GM23248 (cell line): ENCODE data around the gene CREB3L2. TPM values are rescaled to one million over a fixed set of nuclear protein-coding genes. Genes with fewer than 3 reads are reported as not detected.
"Not testable (repeated sequence)": the region's sequence is repeated elsewhere in the genome, so short reads cannot be mapped to it uniquely, and the experiment has no call there.

ENCODE experiments used
- DNase-seq: peaks from one replicate; pipeline ENCODE4 v3.0.0-alpha.2; 2015
- H2AFZ ChIP-seq: fragments of 200-600 bp; sonication (generic); 2 replicates; pipeline ENCODE4 v1.6.1; 2016; ENCODE audit warnings: antibody characterized with exemption
- H3F3A ChIP-seq: fragments of 200-600 bp; sonication (generic); 2 replicates; pipeline ENCODE4 v1.6.1; 2016; ENCODE audit warnings: mild to moderate bottlenecking, antibody characterized with exemption, mixed run types; ENCODE audit not compliant: insufficient read depth
- H3K27ac ChIP-seq: fragments of 200-600 bp; sonication (generic); 2 replicates; pipeline ENCODE4 v1.5.1; 2016; ENCODE audit warnings: mild to moderate bottlenecking
- H3K27me3 ChIP-seq: fragments of 200-600 bp; sonication (generic); replicated peaks from 2 replicates; pipeline ENCODE4 v1.6.1; 2016; ENCODE audit warnings: mild to moderate bottlenecking; ENCODE audit not compliant: insufficient read depth
- H3K36me3 ChIP-seq: fragments of 200-600 bp; sonication (generic); 2 replicates; pipeline ENCODE4 v1.6.1; 2016; ENCODE audit warnings: low read depth, mild to moderate bottlenecking
- H3K4me1 ChIP-seq: fragments of 200-600 bp; sonication (generic); 2 replicates; pipeline ENCODE4 v1.6.1; 2016; ENCODE audit warnings: mild to moderate bottlenecking; ENCODE audit not compliant: insufficient read depth
- H3K4me2 ChIP-seq: fragments of 200-600 bp; sonication (generic); one replicate; pipeline ENCODE4 v1.6.1; 2016; ENCODE audit warnings: mild to moderate bottlenecking; ENCODE audit not compliant: unreplicated experiment
- H3K4me3 ChIP-seq: fragments of 200-600 bp; sonication (generic); 2 replicates; pipeline ENCODE4 v1.5.1; 2016; ENCODE audit warnings: mild to moderate bottlenecking
- H3K79me2 ChIP-seq: fragments of 200-600 bp; sonication (generic); 2 replicates; pipeline ENCODE4 v1.6.1; 2016; ENCODE audit warnings: mild to moderate bottlenecking; ENCODE audit not compliant: insufficient read depth
- H3K9ac ChIP-seq: fragments of 200-600 bp; sonication (generic); 2 replicates; pipeline ENCODE4 v1.6.1; 2016; ENCODE audit warnings: mild to moderate bottlenecking
- H3K9me2 ChIP-seq: fragments of 200-600 bp; sonication (generic); 2 replicates; pipeline ENCODE4 v1.6.1; 2016; ENCODE audit warnings: mixed run types, mild to moderate bottlenecking, moderate library complexity; ENCODE audit not compliant: insufficient read depth
- H3K9me3 ChIP-seq: fragments of 200-600 bp; sonication (generic); one replicate; pipeline ENCODE4 v1.6.1; 2017; ENCODE audit warnings: low read depth
- H4K20me1 ChIP-seq: fragments of 200-600 bp; sonication (generic); 2 replicates; pipeline ENCODE4 v1.6.0; 2016; ENCODE audit not compliant: insufficient read depth
- EZH2 ChIP-seq: fragments of 200-600 bp; sonication (generic); IDR thresholded peaks from 2 replicates; pipeline ENCODE4 v1.6.1; 2018; ENCODE audit warnings: antibody characterized with exemption, mild to moderate bottlenecking; ENCODE audit not compliant: insufficient read depth, poor library complexity, severe bottlenecking
- EZH2phosphoT487 ChIP-seq: fragments of 200-600 bp; sonication (generic); IDR thresholded peaks from 2 replicates; pipeline ENCODE4 v1.6.1; 2018; ENCODE audit warnings: antibody characterized with exemption, moderate library complexity, mild to moderate bottlenecking, low read depth; ENCODE audit not compliant: insufficient read depth
- WGBS, 2 experiments: methylation state at CpG; one replicate each; pipeline ENCODE4 v1.1.6; 2015 to 2017; ENCODE audit warnings: low lambda C conversion rate in 2 of 2, low coverage in 1 of 2; ENCODE audit errors: missing lambda C conversion rate in 2 of 2; 5-methylcytosine and 5-hydroxymethylcytosine counted together
- in situ Hi-C: fragments of 300-500 bp; cut with MboI; formaldehyde crosslinking; loops from 2 replicates; pipeline ENCODE4 v1.15.0; 2020
- polyA plus RNA-seq: library from polyadenylated mRNA; unstranded; fragments of >200 nt; fragmentation: Nextera tagmentation; extraction: Ambion mirVana; gene quantifications from 2 replicates; pipeline ENCODE4 v1.2.1, GENCODE V29; 2016
- total RNA-seq: library from RNA; depleted of rRNA; stranded (reverse); fragments of >200 nt; shearing (Covaris generic); gene quantifications from 2 replicates; pipeline ENCODE4 v1.2.3, GENCODE V29; 2014

The CREB3L2 gene
- total and polyA plus RNA-seq, 2 experiments from 2014 or later: 43.7 to 53.7 TPM

GRCh38 chr7:137928626-137929025 is 73.3 kb downstream of the CREB3L2 start:
- H3K27me3 ChIP-seq: no peaks in the 10 kb centered on the region
- TF ChIP-seq EZH2phosphoT487 (no peak), EZH2 (no peak)
- no peaks in the 10 kb centered on the region for H4K20me1 ChIP-seq
- H3K9me3 ChIP-seq: no peaks in the 10 kb centered on the region
- H3F3A ChIP-seq: peaks cover 63% of the 10 kb centered on the region
- no peak overlapping the region for H3K4me2 ChIP-seq
- in situ Hi-C loops: no loop called here
- 96 to 97% methylated on average over 5 of the region's 5 CpGs for WGBS, 2 experiments
- no peak overlapping the region for H3K9ac ChIP-seq
- DNase-seq: no peak
- H3K27ac ChIP-seq: peak overlapping the region; percentile 31
- no peak overlapping the region for H2AFZ ChIP-seq
- H3K4me3 ChIP-seq: no peak overlapping the region
- no peaks in the 10 kb centered on the region for H3K9me2 ChIP-seq
- H3K4me1 ChIP-seq: peaks cover 66% of the 10 kb centered on the region
- H3K36me3 ChIP-seq: peaks cover 16% of the 10 kb centered on the region
- H3K79me2 ChIP-seq: peaks cover 94% of the 10 kb centered on the region

- H3K27me3 ChIP-seq: no peaks in the 10 kb centered on the region
- no peak for DNase-seq
- no peak overlapping the region for H2AFZ ChIP-seq
- no peaks in the 10 kb centered on the region for H3K9me3 ChIP-seq
- H3K4me1 ChIP-seq: peaks cover 64% of the 10 kb centered on the region
- TF ChIP-seq EZH2: no peak
- no peak overlapping the region for H3K9ac ChIP-seq
- peak overlapping the region; percentile 24; the same call in 1 of the 2 replicates for H3K27ac ChIP-seq
- H3K36me3 ChIP-seq: peaks cover 16% of the 10 kb centered on the region
- H3F3A ChIP-seq: peaks cover 62% of the 10 kb centered on the region
- H4K20me1 ChIP-seq: no peaks in the 10 kb centered on the region
- H3K79me2 ChIP-seq: peaks cover 93% of the 10 kb centered on the region
- no peak overlapping the region for H3K4me2 ChIP-seq
- no peaks in the 10 kb centered on the region for H3K9me2 ChIP-seq
- H3K4me3 ChIP-seq: no peak overlapping the region
- in situ Hi-C loops: no loop called here
These were observed 74.5 kb downstream of the CREB3L2 start for GRCh38 chr7:137927386-137927785.

GRCh38 chr7:137926206-137926605 is 75.7 kb downstream of the CREB3L2 start:
- H3K79me2 ChIP-seq: peaks cover 90% of the 10 kb centered on the region
- 96 to 98% methylated on average over 6 of the region's 6 CpGs for WGBS, 2 experiments

GRCh38 chr7:137925754-137926153 is 76.1 kb downstream of the CREB3L2 start:
- Histone ChIP-seq H3K27ac (peak overlapping the region; percentile 86), H3K9me2 (no peaks in the 10 kb centered on the region), H3K9ac (peak overlapping the region; percentile 57; the same call in 1 of the 2 replicates), H3K79me2 (peaks cover 90% of the 10 kb centered on the region), H3K36me3 (peaks cover 16% of the 10 kb centered on the region), H4K20me1 (no peaks in the 10 kb centered on the region), H2AFZ (no peak overlapping the region), H3K4me2 (no peak overlapping the region), H3K4me1 (peaks cover 62% of the 10 kb centered on the region), H3K27me3 (no peaks in the 10 kb centered on the region), H3K4me3 (no peak overlapping the region), H3F3A (peaks cover 60% of the 10 kb centered on the region), H3K9me3 (no peaks in the 10 kb centered on the region)
- DNase-seq: no peak
- in situ Hi-C loops: no loop called here
- 86 to 87% methylated on average over 4 of the region's 4 CpGs for WGBS, 2 experiments
- TF ChIP-seq EZH2phosphoT487: no peak
- no peak for TF ChIP-seq EZH2

More at GRCh38 chr7:137926206-137926605, 75.7 kb downstream of the CREB3L2 start:
- H3K27ac ChIP-seq, H3K9ac ChIP-seq, H2AFZ ChIP-seq, H3K9me3 ChIP-seq, in situ Hi-C loops, H3K9me2 ChIP-seq, H3K4me3 ChIP-seq, H4K20me1 ChIP-seq, H3K4me2 ChIP-seq, H3K27me3 ChIP-seq, DNase-seq: not testable (repeated sequence)
- peaks cover 60% of the 10 kb centered on the region for H3F3A ChIP-seq
- H3K4me1 ChIP-seq: peaks cover 62% of the 10 kb centered on the region
- H3K36me3 ChIP-seq: peaks cover 16% of the 10 kb centered on the region

- H3K4me3 ChIP-seq: no peak overlapping the region
- H3K9me3 ChIP-seq: no peaks in the 10 kb centered on the region
- H3K79me2 ChIP-seq: peaks cover 92% of the 10 kb centered on the region
- no peaks in the 10 kb centered on the region for H3K27me3 ChIP-seq
- in situ Hi-C loops: no loop called here
- H3K4me1 ChIP-seq: peaks cover 63% of the 10 kb centered on the region
- TF ChIP-seq EZH2: no peak
- no peak for TF ChIP-seq EZH2phosphoT487
- no peaks in the 10 kb centered on the region for H3K9me2 ChIP-seq
- H3K36me3 ChIP-seq: peaks cover 16% of the 10 kb centered on the region
- DNase-seq: peak; percentile 63
- H3K9ac ChIP-seq: peak overlapping the region; percentile 57
- no peaks in the 10 kb centered on the region for H4K20me1 ChIP-seq
- peaks cover 61% of the 10 kb centered on the region for H3F3A ChIP-seq
- H2AFZ ChIP-seq: no peak overlapping the region
- H3K27ac ChIP-seq: peak overlapping the region; percentile 86
- no peak overlapping the region for H3K4me2 ChIP-seq
These were observed 76.8 kb downstream of the CREB3L2 start for GRCh38 chr7:137925091-137925490.
